T follicular helper cell (primary cell): ENCODE results near the gene SHROOM2.
"Not testable (repeated sequence)": the region's sequence is repeated elsewhere in the genome, so short reads cannot be mapped to it uniquely, and the experiment has no call there.

Experiments
- DNase-seq: peaks from one replicate; pipeline ENCODE4 v3.0.0-alpha.2; 2020; ENCODE audit warnings: low read depth
- total RNA-seq, 2 experiments: gene quantifications; one replicate each; lab custom pipeline; 2026; lab: John Stamatoyannopoulos, UW

SHROOM2 gene
- 0.04 to 0.12 reads per million in 2 experiments for total RNA-seq

GRCh38 chrX:9785944-9786797 lies at the start of gene SHROOM2:
SHROOM2 (plus strand) TSS chrX:9786429; CDS start chrX:9786546, 117 bp downstream.
- DNase-seq, result no peak

DNA sequence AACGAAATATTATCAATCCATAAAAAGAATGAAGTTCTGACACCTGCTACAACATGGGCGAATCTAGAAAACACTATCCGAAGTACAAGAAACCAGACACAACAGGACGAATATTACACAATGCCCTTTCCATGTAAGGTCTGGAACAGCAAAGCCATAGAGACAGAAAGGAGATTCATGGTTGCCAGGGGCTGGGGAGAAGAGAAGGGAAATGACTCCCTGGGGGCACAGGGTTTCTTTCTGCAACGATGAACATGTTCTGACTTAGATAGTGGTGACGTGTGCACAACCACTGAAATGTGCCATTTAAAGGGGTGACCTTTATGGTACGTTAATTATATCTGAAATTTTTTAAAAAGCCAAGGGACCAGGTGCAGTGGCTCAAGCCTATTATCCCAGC lies 48.9 kb upstream of the SHROOM2 start:
- no peak for DNase-seq

DNA sequence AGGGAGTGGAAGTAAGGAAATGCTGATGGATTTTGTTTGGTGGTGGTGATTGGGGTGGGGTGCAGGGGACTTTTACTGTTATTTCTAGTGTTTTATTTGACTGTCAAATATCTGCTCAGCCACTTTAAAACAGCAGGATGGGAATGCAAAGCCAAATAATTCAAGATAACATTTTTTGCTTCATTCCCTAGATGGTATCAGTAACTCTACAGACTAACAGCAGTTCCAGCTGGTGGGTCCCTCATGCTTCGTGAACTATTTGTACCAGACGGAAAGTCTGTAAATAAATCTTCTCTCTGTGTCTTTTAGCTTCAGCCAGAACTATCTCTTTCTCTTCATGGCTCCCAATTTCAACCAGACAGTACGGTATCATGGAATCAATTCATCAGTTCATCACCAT lies 48.1 kb upstream of the SHROOM2 start:
- no peak for DNase-seq

- DNase-seq, result no peak
Observed at GRCh38 chrX:9739130-9739529, 47.1 kb upstream of the SHROOM2 start.

DNA sequence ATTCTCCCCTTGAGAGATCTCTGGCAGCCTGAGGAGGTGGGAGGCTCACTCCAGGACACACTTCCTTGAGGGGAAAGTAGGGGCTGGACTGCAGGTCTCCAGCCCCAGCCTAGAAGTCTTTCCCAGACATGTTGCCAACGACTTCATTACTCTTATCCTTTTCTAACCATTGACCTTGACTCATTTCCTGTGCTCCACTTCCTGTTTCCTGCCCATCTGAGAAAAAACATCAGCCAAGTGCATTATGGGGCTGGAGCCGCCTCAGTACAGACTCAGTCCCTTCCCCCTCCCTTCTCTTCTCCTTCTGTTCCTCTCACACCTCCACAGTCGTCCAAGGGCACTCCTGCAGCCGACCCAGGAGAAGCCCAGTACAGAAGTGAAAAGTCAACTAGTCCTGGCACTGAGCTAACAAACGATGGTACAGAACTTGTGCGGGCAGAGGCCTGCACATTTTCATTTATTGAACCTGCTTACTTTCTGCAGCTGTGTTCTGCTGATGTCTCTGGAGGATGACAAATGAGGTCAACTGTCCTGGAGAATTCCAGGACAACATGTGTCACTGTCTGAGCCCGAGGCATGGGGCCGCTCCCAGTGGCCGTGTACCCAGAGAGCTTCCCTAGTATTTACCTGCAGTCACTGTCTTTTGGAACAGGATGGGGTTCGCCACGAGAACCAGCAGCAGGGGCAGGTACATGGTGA lies 40.7 kb upstream of the SHROOM2 start:
- DNase-seq, result no peak

- DNase-seq, result no peak
Observed at GRCh38 chrX:9746148-9746888, 39.9 kb upstream of the SHROOM2 start.

GRCh38 chrX:9747644-9748043 lies 38.6 kb upstream of the SHROOM2 start:
- no peak for DNase-seq

GRCh38 chrX:9749146-9749692 lies 37.0 kb upstream of the SHROOM2 start:
- DNase-seq, result no peak

GRCh38 chrX:9757366-9757765 lies 28.9 kb upstream of the SHROOM2 start:
- no peak for DNase-seq

- DNase-seq, result no peak
Observed at GRCh38 chrX:9758021-9758638, 28.1 kb upstream of the SHROOM2 start.

GRCh38 chrX:9759337-9759736 lies 26.9 kb upstream of the SHROOM2 start:
- DNase-seq, result no peak

DNA sequence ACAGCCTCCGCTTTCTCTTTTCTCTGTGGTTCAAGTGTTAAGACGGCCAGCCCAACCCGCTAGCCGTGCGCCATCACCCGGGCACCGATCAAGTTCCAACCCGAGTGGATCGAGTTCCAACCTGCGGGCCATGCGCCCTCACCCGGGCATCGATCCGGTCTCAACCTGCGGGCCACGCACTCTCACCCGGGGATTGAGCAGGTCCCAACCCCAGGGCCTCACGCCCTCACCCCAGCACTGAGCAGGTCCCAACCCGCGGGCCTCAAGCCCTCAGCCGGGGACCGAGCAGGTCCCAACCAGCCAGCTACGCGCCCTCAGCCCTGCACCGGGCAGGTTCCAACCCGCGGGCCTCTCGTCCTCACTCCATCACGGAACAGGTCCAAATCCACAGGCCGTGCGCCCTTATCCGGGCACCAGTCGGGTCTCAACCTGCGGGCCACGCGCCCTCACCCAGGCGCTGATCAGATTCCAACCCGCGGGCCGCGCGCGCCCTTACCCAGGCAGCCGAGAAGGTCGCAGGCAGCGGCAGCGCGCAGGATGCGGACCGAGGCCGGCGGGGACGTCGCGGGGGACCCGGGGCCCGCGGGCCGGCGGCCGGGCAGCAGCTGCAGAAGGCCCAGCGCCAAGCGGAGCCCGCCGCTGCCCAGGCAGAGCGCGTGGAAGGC lies 21.0 kb upstream of the SHROOM2 start:
- DNase-seq, result no peak

DNA sequence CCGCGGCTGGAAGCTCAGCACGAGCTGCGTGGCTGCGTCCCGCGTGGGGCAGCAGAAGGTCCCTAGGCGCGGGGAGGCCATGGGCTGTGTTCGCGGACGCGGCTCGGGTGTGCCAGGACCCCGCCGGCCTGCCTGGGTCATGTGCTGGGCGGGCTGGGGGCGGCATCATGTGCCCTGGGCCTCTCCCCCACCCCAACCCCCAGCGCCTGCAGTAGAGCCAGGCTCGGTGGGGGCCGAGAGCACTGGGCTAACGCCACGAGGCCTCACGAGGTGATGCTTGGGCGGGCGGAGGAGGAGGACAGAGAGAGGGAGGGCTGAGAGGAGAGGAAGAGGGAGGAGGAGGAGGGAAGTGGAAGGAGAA lies 20.5 kb upstream of the SHROOM2 start, which contains the start of gene GPR143:
Gene GPR143 (minus strand): TSS at position 111 of the 361 bp plus-strand sequence. CDS start 30 bp downstream, at position 81.
- DNase-seq, result no peak

DNA sequence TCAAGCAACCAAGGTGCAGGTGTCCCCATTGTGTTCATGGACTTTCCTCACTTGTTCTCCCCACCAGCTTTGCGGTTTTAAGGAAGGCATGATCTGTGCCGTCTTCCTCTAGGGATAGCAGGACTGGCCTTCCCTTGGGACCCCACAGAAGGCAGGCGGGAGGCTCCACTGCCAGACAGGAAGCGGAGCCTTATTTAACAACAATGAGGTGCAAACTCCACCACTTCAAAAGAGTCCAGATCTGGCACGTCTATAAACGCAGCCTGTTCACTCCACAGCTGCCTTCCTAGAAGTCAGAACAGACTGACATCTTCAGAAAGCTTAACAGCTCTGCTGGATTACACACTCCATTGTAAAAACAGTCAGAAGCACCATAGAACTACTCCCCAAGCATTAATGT lies 18.9 kb upstream of the SHROOM2 start:
- DNase-seq, result no peak

GRCh38 chrX:9768321-9768839 lies 17.8 kb upstream of the SHROOM2 start:
- not testable (repeated sequence) for DNase-seq

DNA sequence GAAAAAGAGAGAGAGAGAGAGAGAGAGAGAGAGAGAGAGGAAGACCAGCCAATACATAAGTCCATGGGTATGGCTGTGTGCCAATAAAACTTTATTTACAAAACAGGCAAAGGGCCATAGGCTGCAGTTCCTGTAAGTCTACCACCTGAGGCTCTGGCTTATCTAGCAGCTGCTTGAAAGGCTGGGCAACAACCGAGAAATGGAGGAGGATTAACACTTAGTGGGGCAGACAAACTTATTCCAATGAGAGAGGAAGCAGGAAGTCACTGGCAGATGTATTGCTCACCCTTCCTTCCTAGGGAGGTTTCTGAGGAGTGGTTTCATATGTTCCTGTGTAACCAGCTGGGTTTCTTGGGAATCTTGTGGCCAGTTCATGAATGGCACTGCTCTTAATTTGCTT lies 15.9 kb upstream of the SHROOM2 start:
- no peak for DNase-seq

GRCh38 chrX:9772943-9773342 lies 13.3 kb upstream of the SHROOM2 start:
- DNase-seq, result no peak

- DNase-seq, result no peak
Observed at GRCh38 chrX:9775930-9776329, 10.3 kb upstream of the SHROOM2 start.

DNA sequence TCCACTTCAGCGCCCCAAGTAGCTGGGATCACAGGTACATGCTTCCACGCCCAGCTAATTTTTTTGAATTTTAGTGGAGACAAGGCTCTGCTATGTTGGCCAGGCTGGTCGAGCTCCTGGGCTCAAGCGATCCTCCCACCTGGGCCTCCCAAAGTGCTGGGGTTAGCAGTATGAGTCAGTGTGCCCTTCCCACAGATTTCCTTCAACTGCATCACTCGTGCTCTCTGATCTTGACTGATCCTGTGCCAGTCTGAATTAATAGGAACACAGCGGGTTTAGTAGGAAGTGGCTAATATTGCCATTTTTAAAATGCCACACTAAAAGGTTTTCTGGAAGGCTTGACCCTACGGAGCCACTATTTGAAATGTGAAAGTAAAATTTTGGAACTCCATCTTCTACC lies 4.3 kb upstream of the SHROOM2 start:
- DNase-seq, result no peak

- DNase-seq, result no peak
Observed at GRCh38 chrX:9784332-9784731, 1.9 kb upstream of the SHROOM2 start.
